H1 (cell line): ENCODE results near the gene SYT10. TPM values are rescaled to one million over a fixed set of nuclear protein-coding genes. Genes with fewer than 3 reads are reported as not detected.

Experiments
- CTCF ChIA-PET: fragments of 300-600 bp; sonication (Branson Sonifier 250); formaldehyde crosslinking; loops from one replicate; lab custom pipeline; 2021; ENCODE audit not compliant: partially characterized antibody; lab: Charles Lee
- POLR2A ChIA-PET: fragments of 300-600 bp; sonication (Branson Sonifier 250); formaldehyde crosslinking; loops from one replicate; lab custom pipeline; 2021; ENCODE audit warnings: inconsistent platforms; ENCODE audit not compliant: partially characterized antibody; lab: Charles Lee
- DNase-seq, 2 experiments: peaks; one replicate each; pipeline versions ENCODE4 v3.0.0 to v3.0.0-alpha.2; 2010 to 2022; ENCODE audit warnings: low spot score in 2 of 2, low read depth in 1 of 2, mixed read lengths in 1 of 2
- FAIRE-seq: peaks from 2 replicates; lab custom pipeline; 2011; peaks lifted over from hg19 to GRCh38; lab: Jason Lieb, UNC
- H2AFZ ChIP-seq: 2 replicates; pipeline ENCODE4 v1.8.1; 2012; ENCODE audit warnings: low read length, inconsistent platforms
- H2AK5ac ChIP-seq: 2 replicates; pipeline ENCODE4 v1.6.1; 2013; ENCODE audit warnings: low read depth, low read length
- H2BK120ac ChIP-seq: replicated peaks from 2 replicates; pipeline ENCODE3; 2013; ENCODE audit warnings: low read depth, low read length, inconsistent platforms
- H2BK12ac ChIP-seq: 2 replicates; pipeline ENCODE4 v1.6.1; 2013; ENCODE audit warnings: low read depth, low read length
- H2BK15ac ChIP-seq: 2 replicates; pipeline ENCODE4 v1.6.1; 2013; ENCODE audit warnings: low read length
- H2BK20ac ChIP-seq: 2 replicates; pipeline ENCODE4 v1.6.1; 2013; ENCODE audit warnings: low read length
- H2BK5ac ChIP-seq: 2 replicates; pipeline ENCODE4 v1.6.1; 2013; ENCODE audit warnings: low read depth, low read length
- H3K14ac ChIP-seq: 2 replicates; pipeline ENCODE4 v1.6.1; 2013; ENCODE audit warnings: inconsistent platforms; ENCODE audit not compliant: insufficient read length
- H3K18ac ChIP-seq: 2 replicates; pipeline ENCODE4 v1.6.1; 2013; ENCODE audit warnings: low read length; ENCODE audit errors: extremely low read depth
- H3K23ac ChIP-seq: 2 replicates; pipeline ENCODE4 v1.6.1; 2013; ENCODE audit warnings: inconsistent platforms; ENCODE audit not compliant: insufficient read length
- H3K23me2 ChIP-seq: 2 replicates; pipeline ENCODE4 v1.6.1; 2013; ENCODE audit warnings: low read depth, low read length
- H3K27ac ChIP-seq: 2 replicates; pipeline ENCODE4 v1.6.1; 2011; ENCODE audit warnings: low read depth, low read length, inconsistent platforms
- H3K27me3 ChIP-seq, 4 experiments: replicated peaks in 1 of 4; 1 replicate in 1 of 4; 2 replicates in 3 of 4; pipeline versions ENCODE4 v1.6.1 to v1.8.1; 2011 to 2013; ENCODE audit warnings: low read length in 3 of 4, mild to moderate bottlenecking in 3 of 4, inconsistent platforms in 2 of 4, mixed read lengths in 2 of 4, moderate library complexity in 1 of 4; ENCODE audit not compliant: control insufficient read depth in 3 of 4, insufficient read depth in 3 of 4; ENCODE audit errors: extremely low read depth in 1 of 4
- H3K36me3 ChIP-seq, 4 experiments: 2 replicates each; pipeline versions ENCODE4 v1.6.1 to v1.8.1; 2011 to 2013; ENCODE audit warnings: mild to moderate bottlenecking in 4 of 4, low read length in 3 of 4, moderate library complexity in 2 of 4, control low read depth in 1 of 4, inconsistent platforms in 1 of 4; ENCODE audit not compliant: insufficient read depth in 4 of 4, control insufficient read depth in 2 of 4
- H3K4ac ChIP-seq: replicated peaks from 2 replicates; pipeline ENCODE3; 2013; ENCODE audit warnings: low read length, low read depth, mixed read lengths, inconsistent platforms; ENCODE audit not compliant: insufficient read length
- H3K4me1 ChIP-seq, 4 experiments: replicated peaks in 1 of 4; 1 replicate in 1 of 4; 2 replicates in 3 of 4; pipeline versions ENCODE4 v1.6.1 to v1.8.1; 2011 to 2013; ENCODE audit warnings: low read length in 3 of 4, inconsistent platforms in 2 of 4, mixed read lengths in 1 of 4; ENCODE audit not compliant: insufficient read depth in 4 of 4, control insufficient read depth in 3 of 4
- H3K4me2 ChIP-seq, 2 experiments: 2 replicates each; pipeline versions ENCODE4 v1.6.1 to v1.8.1; 2011 to 2013; ENCODE audit warnings: low read depth in 2 of 2, low read length in 2 of 2, control low read depth in 1 of 2, inconsistent platforms in 1 of 2, mild to moderate bottlenecking in 1 of 2; ENCODE audit not compliant: insufficient read depth in 1 of 2
- H3K4me3 ChIP-seq, 4 experiments: fragments of 200-600, 300-600 bp in 1 of 4; sonication (generic), shearing (Covaris generic), sonication (Bioruptor Twin) in 1 of 4; 2 replicates each; pipeline versions ENCODE4 v1.5.1 to v1.8.1; 2011 to 2016; ENCODE audit warnings: low read length in 4 of 4, low read depth in 3 of 4, control low read depth in 2 of 4, inconsistent platforms in 2 of 4, mild to moderate bottlenecking in 2 of 4, mixed read lengths in 1 of 4, moderate library complexity in 1 of 4; ENCODE audit not compliant: insufficient read depth in 2 of 4; ENCODE audit errors: extremely low read depth in 1 of 4
- H3K56ac ChIP-seq: replicated peaks from 2 replicates; pipeline ENCODE3; 2013; ENCODE audit warnings: low read depth, mild to moderate bottlenecking, mixed read lengths, low read length, inconsistent platforms; ENCODE audit not compliant: insufficient read length
- H3K79me1 ChIP-seq: 2 replicates; pipeline ENCODE4 v1.6.1; 2013; ENCODE audit warnings: low read depth, low read length, control low read depth
- H3K79me2 ChIP-seq, 2 experiments: 2 replicates each; pipeline versions ENCODE4 v1.6.1 to v1.8.1; 2012 to 2013; ENCODE audit warnings: low read length in 2 of 2, mild to moderate bottlenecking in 2 of 2, inconsistent platforms in 1 of 2; ENCODE audit not compliant: insufficient read depth in 2 of 2, control insufficient read depth in 1 of 2
- H3K9ac ChIP-seq, 4 experiments: replicated peaks in 1 of 4; 1 replicate in 1 of 4; 2 replicates in 3 of 4; pipeline versions ENCODE4 v1.6.1 to v1.8.1; 2011 to 2013; ENCODE audit warnings: low read depth in 3 of 4, low read length in 3 of 4, control low read depth in 2 of 4, mild to moderate bottlenecking in 2 of 4, moderate library complexity in 2 of 4, inconsistent platforms in 1 of 4; ENCODE audit errors: extremely low read depth in 1 of 4
- H3K9me3 ChIP-seq, 2 experiments: 2 replicates each; pipeline versions ENCODE4 v1.6.1 to v1.8.1; 2012 to 2013; ENCODE audit warnings: mild to moderate bottlenecking in 2 of 2, moderate library complexity in 2 of 2, control low read depth in 1 of 2, inconsistent platforms in 1 of 2, low read depth in 1 of 2, low read length in 1 of 2, mixed read lengths in 1 of 2; ENCODE audit not compliant: insufficient read depth in 2 of 2
- H4K20me1 ChIP-seq, 2 experiments: replicated peaks in 1 of 2; 2 replicates each; pipeline versions ENCODE3 to v1.8.1; 2011 to 2013; ENCODE audit warnings: inconsistent platforms in 2 of 2, low read length in 2 of 2, mild to moderate bottlenecking in 1 of 2; ENCODE audit not compliant: insufficient read depth in 2 of 2, control insufficient read depth in 1 of 2
- H4K5ac ChIP-seq: 2 replicates; pipeline ENCODE4 v1.6.1; 2013; ENCODE audit warnings: low read length, low read depth, mixed read lengths, inconsistent platforms; ENCODE audit not compliant: insufficient read length
- H4K8ac ChIP-seq: 2 replicates; pipeline ENCODE4 v1.8.0; 2013; ENCODE audit warnings: mild to moderate bottlenecking, moderate library complexity, low read length, inconsistent platforms; ENCODE audit not compliant: insufficient read depth; ENCODE audit errors: extremely low read depth
- H4K91ac ChIP-seq: replicated peaks from 2 replicates; pipeline ENCODE3; 2013; ENCODE audit warnings: low read length, mixed read lengths, inconsistent platforms; ENCODE audit not compliant: insufficient read length
- CHD1 ChIP-seq: IDR thresholded peaks from 2 replicates; pipeline ENCODE4 v1.6.1; 2012; ENCODE audit warnings: low read depth, low read length, improper control_type of control experiment
- FOSL1 ChIP-seq: IDR thresholded peaks from 2 replicates; pipeline ENCODE4 v1.6.1; 2011; ENCODE audit warnings: mild to moderate bottlenecking, low read depth, low read length, moderate library complexity; ENCODE audit not compliant: insufficient read depth
- SP1 ChIP-seq: IDR thresholded peaks from 2 replicates; pipeline ENCODE4 v1.6.1; 2011; ENCODE audit warnings: low read depth, low read length
- polyA plus RNA-seq, 7 experiments: library from polyadenylated mRNA; depleted of rRNA in 3 of 7; stranded (reverse) in 5 of 7; unstranded in 2 of 7; fragments of >200 nt in 5 of 7; fragments of 200-250 nt in 2 of 7; gene quantifications; 1 replicate in 5 of 7; 2 replicates in 1 of 7; 4 replicates in 1 of 7; pipeline versions ENCODE4 v1.2.1 to v1.2.3, GENCODE V29; 2011 to 2013; ENCODE audit warnings: missing spikeins in 2 of 7, mixed read lengths in 2 of 7
- total RNA-seq: library from RNA; stranded (reverse); fragmentation: NEBNext Ultra II Directional; extraction: Animal tissue kit (Norgen Biotek cat#: 25700); gene quantifications from 2 replicates; pipeline ENCODE4 v1.2.1, GENCODE V29; 2021

Gene SYT10
- total and polyA plus RNA-seq, 2 of the 8 experiments (the other 6 are each of a cell fraction or from before 2014, with no cell fraction given): 0.97 to 2.6 TPM

DNA sequence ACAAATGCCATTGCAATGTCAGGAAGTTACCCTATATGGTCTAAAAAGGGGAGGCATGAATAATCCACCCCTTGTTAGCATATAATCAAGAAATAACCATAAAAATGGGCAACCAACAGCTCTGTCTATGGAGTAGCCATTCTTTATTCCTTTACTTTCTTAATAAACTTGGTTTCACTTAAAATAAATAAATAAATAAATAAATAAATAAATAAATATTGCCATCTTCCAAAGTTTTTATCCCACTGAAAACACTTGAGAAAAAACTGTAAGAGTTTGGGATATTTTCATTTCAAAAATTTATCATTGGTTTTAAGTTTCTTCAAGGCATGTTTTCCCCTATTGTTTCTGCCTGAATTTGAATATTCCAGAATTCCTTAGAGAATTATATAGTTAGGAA, 89.8 kb downstream of the SYT10 start:
- H2BK20ac ChIP-seq: no peak overlapping the region
- no peaks in the 10 kb centered on the region for H3K79me2 ChIP-seq
- H4K8ac ChIP-seq: no peak overlapping the region
- H3K23ac ChIP-seq: no peak overlapping the region
- TF ChIP-seq SP1 (no peak), FOSL1 (no peak), CHD1 (no peak)
- no peak for DNase-seq
- H3K4me2 ChIP-seq: no peak overlapping the region
- H3K4me1 ChIP-seq: no peaks in the 10 kb centered on the region; a peak in 1 of 7 replicates
- ChIA-PET CTCF (no interaction called here), POLR2A (no interaction called here)
- no peak overlapping the region for H2BK120ac ChIP-seq
- no peaks in the 10 kb centered on the region for H3K9me3 ChIP-seq
- no peak overlapping the region for H3K14ac ChIP-seq
- no peak overlapping the region for H3K56ac ChIP-seq
- H2BK12ac ChIP-seq: no peak overlapping the region
- no peak overlapping the region for H3K18ac ChIP-seq
- no peak overlapping the region for H2AFZ ChIP-seq
- no peak overlapping the region for H2BK15ac ChIP-seq
- H3K9ac ChIP-seq: no peak overlapping the region
- no peaks in the 10 kb centered on the region for H3K79me1 ChIP-seq
- no peak overlapping the region for H2BK5ac ChIP-seq
- H3K4me3 ChIP-seq: no peak overlapping the region
- no peaks in the 10 kb centered on the region for H3K36me3 ChIP-seq
- no peaks in the 10 kb centered on the region for H3K23me2 ChIP-seq
- H3K27me3 ChIP-seq: no peaks in the 10 kb centered on the region
- no peak overlapping the region for H3K4ac ChIP-seq
- no peaks in the 10 kb centered on the region for H4K20me1 ChIP-seq
- H3K27ac ChIP-seq: no peak overlapping the region
- no peak overlapping the region for H4K5ac ChIP-seq
- H2AK5ac ChIP-seq: no peak overlapping the region
- no peak overlapping the region for H4K91ac ChIP-seq
- FAIRE-seq: no peak
